Stimulated activated CD8-positive, alpha-beta memory T cell treated with anti-CD3 and anti-CD28 coated beads, Interleukin-4, amount 100 ng/mL, for 4 hours (primary cell): Measurements from ENCODE around the gene ACTBL2.

Source experiments
- DNase-seq, 2 donors: peaks; one replicate each; pipeline ENCODE4 v3.0.0-alpha.2; 2020; ENCODE audit warnings: low read depth in 2 of 2, low spot score in 1 of 2

Gene ACTBL2

DNA sequence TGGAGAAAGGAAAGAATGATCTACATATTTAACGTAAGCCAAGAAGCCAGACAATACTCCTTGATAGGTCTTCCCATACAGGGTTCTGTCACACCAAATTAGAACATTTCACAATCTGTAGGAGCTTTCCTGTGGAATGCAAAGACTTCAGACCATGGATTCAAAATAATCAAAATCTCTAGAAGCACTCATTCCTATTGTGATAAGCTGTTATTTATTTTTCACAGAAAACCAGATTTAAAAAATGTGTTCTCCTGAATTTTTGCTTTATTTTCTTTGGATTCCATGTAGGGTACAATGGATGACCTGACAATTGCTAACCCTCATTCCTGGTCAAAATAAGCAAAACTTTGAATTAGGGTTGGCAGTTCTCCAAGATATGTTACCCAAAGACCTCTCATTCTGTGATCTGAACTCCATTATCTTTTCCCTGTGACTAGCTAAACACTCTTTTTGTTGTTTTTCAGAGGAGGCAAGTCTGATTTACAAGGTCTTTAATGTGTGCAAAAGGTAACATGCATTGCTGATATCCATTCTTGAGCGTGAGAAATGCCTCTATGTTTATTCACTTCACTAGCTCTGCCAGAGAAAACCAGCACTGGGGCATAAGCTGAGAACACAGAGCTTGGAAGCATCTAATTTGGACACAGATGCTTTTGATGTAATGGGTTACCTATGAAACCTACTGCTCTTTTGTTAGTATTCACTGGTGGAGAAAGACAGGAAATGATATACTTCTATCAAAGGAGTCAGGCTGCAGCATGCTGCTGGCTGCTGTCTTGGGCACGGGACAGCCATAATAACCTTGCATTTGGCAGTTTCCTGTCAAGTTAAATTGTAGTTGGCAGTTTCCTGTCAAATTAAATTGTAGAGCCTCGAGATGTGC lies 31.4 kb downstream of the ACTBL2 start:
- DNase-seq: no peak

GRCh38 chr5:57448751-57449150 lies 33.9 kb downstream of the ACTBL2 start:
- DNase-seq: no peak

DNA sequence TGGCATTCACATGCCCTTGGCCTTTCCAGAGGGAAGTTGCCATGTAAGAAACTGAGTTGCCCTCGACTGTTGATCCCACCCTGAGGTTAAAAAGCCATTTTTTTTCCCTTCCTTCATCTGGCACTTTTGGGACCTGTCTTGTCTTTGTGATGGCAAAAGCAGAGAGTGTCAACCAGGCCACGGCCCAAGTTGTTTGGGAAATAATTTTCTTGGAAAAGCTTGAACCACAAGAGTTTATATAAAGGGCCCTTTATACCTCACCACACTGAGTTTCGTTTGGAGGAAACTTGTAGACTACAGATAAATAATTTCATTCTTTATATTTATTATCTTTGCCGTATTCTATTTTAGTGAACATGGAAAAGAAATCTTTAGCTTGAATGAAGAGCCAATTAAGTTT lies 34.3 kb downstream of the ACTBL2 start:
- DNase-seq: no peak

GRCh38 chr5:57447658-57448057 lies 35.0 kb downstream of the ACTBL2 start:
- no peak for DNase-seq

GRCh38 chr5:57446966-57447365 lies 35.6 kb downstream of the ACTBL2 start:
- no peak for DNase-seq

DNA sequence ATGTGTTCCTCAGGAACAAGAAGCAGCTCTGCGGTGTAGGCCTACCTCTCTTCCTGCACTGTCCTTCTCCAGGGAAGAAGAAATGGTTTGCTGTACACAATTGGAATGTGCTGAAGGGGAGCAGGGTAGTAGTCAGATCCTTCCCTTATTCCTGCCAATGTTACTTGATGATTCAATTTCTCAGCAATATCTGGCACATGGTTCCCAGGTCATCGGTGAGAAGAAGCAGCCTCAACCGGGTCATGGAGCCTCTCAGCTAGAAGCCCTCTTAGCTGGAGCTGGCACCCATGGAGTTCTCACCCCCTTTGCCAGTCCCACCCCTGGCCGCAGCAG lies 36.9 kb downstream of the ACTBL2 start:
- no peak for DNase-seq

- DNase-seq: no peak
Measured at GRCh38 chr5:57445006-57445704, 37.5 kb downstream of the ACTBL2 start.

DNA sequence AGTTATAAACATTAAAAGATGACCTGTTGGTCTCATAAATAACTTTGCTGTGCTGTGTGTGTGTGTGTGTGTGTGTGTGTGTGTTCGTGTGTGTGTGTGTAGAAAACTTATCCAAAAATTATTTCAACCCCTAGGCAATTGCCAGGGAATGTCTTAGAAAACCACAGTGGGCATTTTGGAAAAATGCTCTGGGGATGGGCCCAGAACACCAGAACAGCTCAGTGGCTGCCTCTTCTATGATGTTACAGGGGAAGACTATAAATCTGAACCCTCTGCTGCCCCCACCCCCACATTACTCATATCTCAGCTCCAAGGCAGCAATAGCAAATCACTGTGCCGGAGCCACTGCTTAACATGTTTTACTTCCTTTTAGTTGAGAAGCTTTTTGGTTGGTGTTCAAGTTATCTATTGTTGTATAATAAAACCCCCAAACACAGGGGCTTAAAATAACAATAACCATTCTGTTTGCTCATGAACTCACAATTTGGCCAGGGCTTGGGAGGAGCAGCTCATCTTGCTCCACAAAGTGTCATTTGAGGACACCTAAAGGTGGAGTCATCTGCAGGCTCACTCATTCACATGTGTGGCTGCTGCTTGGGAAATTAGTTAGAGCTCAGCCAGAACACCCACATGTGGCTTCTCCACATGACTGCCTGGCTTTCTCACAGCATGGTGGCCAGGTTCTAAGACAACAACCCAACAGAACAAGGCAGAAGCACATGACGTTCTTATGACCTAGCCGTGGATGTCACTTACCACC lies 40.4 kb downstream of the ACTBL2 start:
- DNase-seq: no peak

DNA sequence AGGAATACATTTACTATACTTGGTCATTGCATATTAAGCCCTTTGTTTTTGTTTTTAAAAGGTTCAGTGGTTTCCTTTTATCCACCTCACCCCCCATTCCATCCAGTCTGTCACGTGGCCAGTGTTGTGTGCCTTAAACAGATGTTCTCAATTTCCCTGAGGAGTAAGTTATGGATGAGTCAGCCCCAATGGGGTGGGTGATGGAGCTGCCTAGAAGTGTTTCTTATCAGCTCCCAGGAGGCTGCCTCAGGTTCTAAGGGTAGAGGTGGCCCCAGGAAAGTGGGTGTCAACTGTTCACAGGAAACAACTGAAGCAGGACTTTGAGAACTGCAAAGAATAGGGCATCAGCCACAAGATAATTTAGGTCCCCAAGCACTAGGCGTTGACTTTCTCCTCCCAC lies 41.1 kb downstream of the ACTBL2 start:
- no peak for DNase-seq

- no peak for DNase-seq
Measured at GRCh38 chr5:57439601-57440000, 43.0 kb downstream of the ACTBL2 start.

- no peak for DNase-seq
Measured at GRCh38 chr5:57437976-57438805, 44.4 kb downstream of the ACTBL2 start.

GRCh38 chr5:57436586-57436985 lies 46.0 kb downstream of the ACTBL2 start:
- DNase-seq: no peak

DNA sequence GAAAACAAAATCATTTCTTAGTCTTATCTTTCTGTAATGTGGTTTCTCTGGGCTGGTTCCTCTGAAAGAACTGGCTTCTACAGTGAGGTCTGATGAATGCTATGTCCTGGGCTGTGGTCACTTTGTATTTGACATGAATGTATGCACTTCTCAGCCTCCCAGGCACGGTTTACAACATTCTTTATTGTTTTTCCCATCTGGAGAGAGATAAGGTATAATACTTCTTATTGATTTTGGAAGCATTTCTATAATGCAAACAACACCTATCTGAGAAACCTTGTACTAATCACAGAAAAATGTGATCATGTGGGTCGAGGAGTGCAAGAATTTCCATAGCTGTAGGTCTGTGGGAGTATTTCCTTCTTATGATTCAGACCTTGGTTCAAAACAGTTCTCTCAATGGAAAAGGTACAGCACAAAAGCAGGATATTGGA lies 46.9 kb downstream of the ACTBL2 start:
- no peak for DNase-seq

- DNase-seq: no peak
Measured at GRCh38 chr5:57434683-57435082, 47.9 kb downstream of the ACTBL2 start.

DNA sequence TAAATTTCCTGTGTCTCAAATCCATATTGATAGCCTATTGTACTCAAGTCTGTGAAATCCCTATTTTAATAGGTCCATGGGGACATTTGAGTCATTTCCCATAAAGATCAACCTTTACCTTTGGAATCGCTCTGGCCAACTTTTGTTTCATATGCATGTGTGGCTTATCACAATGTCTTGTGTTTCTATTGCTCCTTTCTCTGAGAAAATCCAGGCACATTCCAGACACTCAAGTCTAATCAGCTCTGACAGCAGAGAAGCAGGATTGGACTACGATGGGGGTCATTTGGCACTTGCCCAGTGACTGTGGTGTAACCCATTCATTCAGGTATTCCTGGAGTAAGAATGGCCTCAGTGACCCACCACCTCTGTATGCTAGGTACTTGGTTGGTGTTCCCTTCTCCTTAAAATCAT lies 48.4 kb downstream of the ACTBL2 start:
- DNase-seq: no peak

DNA sequence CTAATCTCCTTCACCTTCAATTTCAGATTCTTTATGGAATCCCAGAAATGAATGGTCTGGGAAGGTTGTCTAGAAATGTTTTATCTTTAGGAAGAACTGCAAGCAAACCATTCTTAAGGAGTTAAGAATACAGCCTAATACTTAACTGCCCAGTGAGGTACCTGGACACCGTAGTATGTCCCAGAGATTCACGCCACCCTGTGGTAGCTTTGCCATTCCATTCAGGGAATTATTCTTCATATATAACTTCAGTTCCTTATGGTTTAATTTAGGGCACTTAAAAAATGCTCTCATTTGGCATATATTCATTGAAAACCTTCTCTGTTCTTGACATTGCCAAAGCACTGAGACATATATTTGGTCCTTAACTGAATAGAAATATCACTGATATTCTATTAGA lies 49.7 kb downstream of the ACTBL2 start:
- no peak for DNase-seq

GRCh38 chr5:57431759-57432158 lies 50.9 kb downstream of the ACTBL2 start:
- no peak for DNase-seq
